Heart left ventricle (tissue), 16 donors: Measurements from ENCODE around the gene MARCHF10. TPM values are rescaled to one million over a fixed set of nuclear protein-coding genes. Genes with fewer than 3 reads are reported as not detected.
A peak's percentile ranks its signal among the peaks of the same experiment; 100 is the strongest.

Source experiments
- ATAC-seq, 4 donors: fragments of 200-7000 bp; cut with Tn5 transposase; one replicate each; pipeline ENCODE4 v1.9.1; 2020 to 2022; ENCODE audit warnings: moderate library complexity in 4 of 4, mild to moderate bottlenecking in 3 of 4, moderate number of reproducible peaks in 1 of 4
- DNase-seq, 5 donors: peaks; one replicate each; pipeline ENCODE4 v3.0.0-alpha.2; 2020
- H3K27ac ChIP-seq, 12 donors: fragments of 200-600 bp; sonication (generic) in 4 of 12; one replicate each; pipeline versions ENCODE4 v1.5.0 to v1.8.0; 2016 to 2022; ENCODE audit warnings: mild to moderate bottlenecking in 2 of 12
- H3K27me3 ChIP-seq, 9 donors: fragments of 200-600 bp; sonication (generic) in 2 of 9; one replicate each; pipeline versions ENCODE4 v1.5.1 to v1.8.0; 2016 to 2022; ENCODE audit warnings: mild to moderate bottlenecking in 3 of 9
- H3K36me3 ChIP-seq, 9 donors: fragments of 200-600 bp; sonication (generic) in 2 of 9; one replicate each; pipeline versions ENCODE4 v1.5.0 to v1.8.0; 2018 to 2022; ENCODE audit warnings: mild to moderate bottlenecking in 2 of 9
- H3K4me1 ChIP-seq, 12 donors: fragments of 200-600 bp; sonication (generic) in 4 of 12; one replicate each; pipeline versions ENCODE4 v1.5.0 to v1.8.0; 2016 to 2022; ENCODE audit warnings: mild to moderate bottlenecking in 3 of 12
- H3K4me3 ChIP-seq, 12 donors: fragments of 200-600 bp; sonication (generic) in 4 of 12; one replicate each; pipeline versions ENCODE4 v1.5.0 to v1.8.0; 2017 to 2022; ENCODE audit warnings: mild to moderate bottlenecking in 9 of 12, moderate library complexity in 4 of 12
- H3K9me3 ChIP-seq, 12 donors: fragments of 200-600 bp; sonication (generic) in 4 of 12; one replicate each; pipeline versions ENCODE4 v1.5.0 to v1.8.0; 2016 to 2022; ENCODE audit warnings: mild to moderate bottlenecking in 1 of 12
- CTCF ChIP-seq, 12 donors: fragments of 200-600 bp; sonication (generic) in 4 of 12; IDR thresholded peaks; one replicate each; pipeline versions ENCODE4 v1.5.0 to v1.8.0; 2018 to 2022; ENCODE audit warnings: antibody characterized with exemption in 12 of 12, mild to moderate bottlenecking in 5 of 12
- POLR2A ChIP-seq, 2 donors: fragments of 450-650 bp; IDR thresholded peaks; one replicate each; pipeline ENCODE4 v1.6.1; 2017; ENCODE audit warnings: antibody characterized with exemption in 2 of 2, mild to moderate bottlenecking in 2 of 2, moderate library complexity in 2 of 2
- WGBS, 4 donors: extraction: QIAGEN DNeasy Blood & Tissue Kit in 2 of 4; methylation state at CpG; one replicate each; pipeline versions ENCODE4 v1.1.5 to v1.1.7; 2013 to 2018; 5-methylcytosine and 5-hydroxymethylcytosine counted together
- intact Hi-C, 10 donors: fragments of 100-400 bp; cut with DNase I; formaldehyde crosslinking; loops; one replicate each; pipeline versions ENCODE4 v1.11.1 to v1.14.2; 2022
- polyA plus RNA-seq, 2 donors: library from polyadenylated mRNA; stranded (reverse); fragments of 200-250 nt; gene quantifications; one replicate each; pipeline ENCODE4 v1.2.3, GENCODE V29; 2013
- total RNA-seq, 9 donors: library from RNA; depleted of rRNA in 2 of 9; stranded (reverse); fragments of >200 nt in 2 of 9; fragmentation: NEBNext Ultra II Directional in 3 of 9; extraction: Animal tissue kit (Norgen Biotek cat#: 25700) in 3 of 9; gene quantifications; one replicate each; pipeline versions ENCODE4 v1.1.0 to v1.2.4, GENCODE V29; 2016 to 2023
- donor health status: ischemic (EF 13 %, LVEDD 7.1; RV severe dilation, severe dysfunction).
- donor health status: healthy with polysubstance abuse.
- donor health status: DM: no; HTN: yes; CAD: no.
- donor health status: DM: no; HTN: no; CAD: no.
- donor health status: ischemic (EF 25% LVEDD 6.9; RV normal size, moderate dysfunction).
- donor health status: ischemic (EF 25% LVEDD 5.7; RV mildly dilated, moderate dysfunction).
- donor health status: healthy.
- donor health status: DM: yes; HTN: yes; CAD: no.
- donor health status: ischemic (EF 35%, LVEDD 5.7; RV mildly dilated, moderate dysfunction).
- donor health status: nonischemic (EF 11% LVEDD 7.7; RV severe dilation, severe dysfunction).
- donor health status: DM: yes; HTN: yes; CAD: no.
- donor health status: PGD.
- donor health status: ischemic (EF 29% LVEDD 5.4; RV normal size, mild dysfunction).
- donor health status: nonischemic (EF 23%, LVEDD 6.1; RV moderate dilation, normal function).

MARCHF10 gene
- total and polyA plus RNA-seq, 11 donors: not detected

DNA sequence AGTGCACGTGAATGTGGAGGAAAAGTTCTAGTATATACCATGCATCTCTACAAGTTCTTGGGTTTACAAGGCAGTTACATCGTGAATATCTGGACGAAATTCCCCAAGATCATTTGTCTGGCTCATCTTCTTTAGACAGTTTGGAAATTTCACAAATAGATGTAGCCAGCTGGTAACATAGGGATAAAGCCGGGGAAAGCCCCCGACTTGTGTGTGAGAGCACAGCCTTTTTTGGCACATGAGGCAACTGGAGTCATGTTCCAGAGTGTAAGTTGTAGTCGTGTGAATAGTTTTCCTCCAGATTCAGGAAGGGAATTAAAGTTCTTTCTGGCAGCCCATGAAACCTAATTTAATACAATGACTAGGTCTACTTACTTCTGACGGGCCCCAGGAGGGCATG is 62.3 kb downstream of the MARCHF10 start:
- no peaks in the 10 kb centered on the region for H3K36me3 ChIP-seq
- H3K4me3 ChIP-seq: no peak overlapping the region
- WGBS, 4 donors: 75 to 80% (median 78%) methylated on average over 7 of the region's 7 CpGs
- H3K4me1 ChIP-seq: no peaks in the 10 kb centered on the region
- intact Hi-C loops: no loop called here
- DNase-seq: no peak
- H3K9me3 ChIP-seq: no peaks in the 10 kb centered on the region
- H3K27me3 ChIP-seq: no peaks in the 10 kb centered on the region
- H3K27ac ChIP-seq: no peak overlapping the region
- no peak for ATAC-seq
- TF ChIP-seq CTCF (IDR thresholded peaks at IDR 0.05) (no peak), POLR2A (IDR thresholded peaks at IDR 0.05) (no peak)

- no peak for TF ChIP-seq CTCF (IDR thresholded peaks at IDR 0.05)
- TF ChIP-seq POLR2A (IDR thresholded peaks at IDR 0.05): no peak
- H3K36me3 ChIP-seq: no peaks in the 10 kb centered on the region
- 79 to 88% (median 80%) methylated on average over 7 of the region's 7 CpGs for WGBS, 4 donors
- H3K27ac ChIP-seq: no peak overlapping the region
- H3K27me3 ChIP-seq: no peaks in the 10 kb centered on the region
- DNase-seq (no peak), ATAC-seq (no peak)
- no peak overlapping the region for H3K4me3 ChIP-seq
- no peaks in the 10 kb centered on the region for H3K9me3 ChIP-seq
- no peaks in the 10 kb centered on the region for H3K4me1 ChIP-seq
- intact Hi-C loops: no loop called here
These were observed 63.9 kb downstream of the MARCHF10 start for GRCh38 chr17:62744259-62744658.

- no peak for DNase-seq
- no peak overlapping the region for H3K4me3 ChIP-seq
- no peak for TF ChIP-seq CTCF (IDR thresholded peaks at IDR 0.05)
- no peak overlapping the region for H3K27ac ChIP-seq
- ATAC-seq: no peak
- WGBS, 4 donors: 92 to 95% (median 94%) methylated on average over 4 of the region's 4 CpGs
- no peaks in the 10 kb centered on the region for H3K4me1 ChIP-seq
- H3K36me3 ChIP-seq: no peaks in the 10 kb centered on the region
- no peaks in the 10 kb centered on the region for H3K9me3 ChIP-seq
- intact Hi-C loops: no loop called here
- no peaks in the 10 kb centered on the region for H3K27me3 ChIP-seq
These were observed 66.8 kb downstream of the MARCHF10 start for GRCh38 chr17:62741290-62741689.

- H3K9me3 ChIP-seq: no peaks in the 10 kb centered on the region
- H3K4me1 ChIP-seq: no peaks in the 10 kb centered on the region
- TF ChIP-seq CTCF (IDR thresholded peaks at IDR 0.05) (no peak), POLR2A (IDR thresholded peaks at IDR 0.05) (no peak)
- H3K27ac ChIP-seq: no peak overlapping the region
- no peak overlapping the region for H3K4me3 ChIP-seq
- H3K36me3 ChIP-seq: no peaks in the 10 kb centered on the region
- DNase-seq: peak in 1 of 5 donors; percentile 38
- WGBS, 4 donors: 76 to 82% (median 78%) methylated on average over 16 of the region's 16 CpGs
- peak in 3 of 4 donors; percentile 74 to 86 (median 85) for ATAC-seq
- intact Hi-C loops: no loop called here
- no peaks in the 10 kb centered on the region for H3K27me3 ChIP-seq
These were observed 68.3 kb downstream of the MARCHF10 start for GRCh38 chr17:62739645-62740388.
